DND-41 (cell line): ENCODE measurements around the gene ASTN1.

Experiments
- ATAC-seq: fragments of 200-7000 bp; cut with Tn5 transposase; 3 replicates; pipeline ENCODE4 v1.9.1; 2021; ENCODE audit warnings: low read depth; ENCODE audit not compliant: insufficient read depth
- DNase-seq: peaks from one replicate; pipeline ENCODE4 v3.0.0-alpha.2; 2020
- H2AFZ ChIP-seq: 2 replicates; pipeline ENCODE4 v1.6.0; 2012; ENCODE audit warnings: low read depth, low read length
- H3K27ac ChIP-seq: 2 replicates; pipeline ENCODE4 v1.5.1; 2012; ENCODE audit warnings: low read length, inconsistent platforms
- H3K27me3 ChIP-seq: fragments of 200-600 bp; sonication (generic); 2 replicates; pipeline ENCODE4 v1.6.0; 2012; ENCODE audit warnings: low read length, mild to moderate bottlenecking, inconsistent platforms; ENCODE audit not compliant: insufficient read depth, poor library complexity
- H3K36me3 ChIP-seq: 2 replicates; pipeline ENCODE4 v1.5.1; 2012; ENCODE audit warnings: low read length, inconsistent platforms; ENCODE audit not compliant: insufficient read depth
- H3K4me1 ChIP-seq: 2 replicates; pipeline ENCODE4 v1.5.1; 2012; ENCODE audit warnings: mild to moderate bottlenecking, low read length; ENCODE audit not compliant: insufficient read depth
- H3K4me2 ChIP-seq: 2 replicates; pipeline ENCODE4 v1.6.0; 2012; ENCODE audit warnings: mild to moderate bottlenecking, moderate library complexity, low read length, inconsistent platforms; ENCODE audit not compliant: insufficient read depth
- H3K4me3 ChIP-seq, 2 experiments: fragments of 200-600 bp in 1 of 2; shearing (Covaris generic) in 1 of 2; 2 replicates each; pipeline ENCODE4 v1.5.1; 2012 to 2016; ENCODE audit warnings: inconsistent platforms in 2 of 2, low read length in 2 of 2, mild to moderate bottlenecking in 2 of 2, low read depth in 1 of 2, moderate library complexity in 1 of 2
- H3K79me2 ChIP-seq: 2 replicates; pipeline ENCODE4 v1.6.0; 2012; ENCODE audit warnings: low read length, inconsistent platforms; ENCODE audit not compliant: insufficient read depth
- H3K9ac ChIP-seq: 2 replicates; pipeline ENCODE4 v1.6.0; 2012; ENCODE audit warnings: low read depth, mild to moderate bottlenecking, inconsistent platforms, low read length, moderate library complexity
- H3K9me3 ChIP-seq: 2 replicates; pipeline ENCODE4 v1.5.1; 2012; ENCODE audit warnings: low read length, moderate library complexity, mild to moderate bottlenecking, inconsistent platforms; ENCODE audit not compliant: insufficient read depth, severe bottlenecking
- H4K20me1 ChIP-seq: 2 replicates; pipeline ENCODE4 v1.6.0; 2012; ENCODE audit warnings: low read length; ENCODE audit not compliant: insufficient read depth
- EZH2 ChIP-seq: IDR thresholded peaks from 3 replicates; pipeline ENCODE4 v1.6.1; 2012; ENCODE audit warnings: borderline replicate concordance, low read depth, mild to moderate bottlenecking, moderate library complexity, low read length, inconsistent platforms; ENCODE audit not compliant: severe bottlenecking
- TF ChIP-seq, protein P1 (sequence below): IDR thresholded peaks from 2 replicates; pipeline ENCODE4 v1.5.1; 2012; ENCODE audit warnings: borderline replicate concordance, low read length, moderate library complexity, mild to moderate bottlenecking; ENCODE audit not compliant: poor library complexity, severe bottlenecking; ENCODE audit errors: extremely low read depth

Gene ASTN1

DNA sequence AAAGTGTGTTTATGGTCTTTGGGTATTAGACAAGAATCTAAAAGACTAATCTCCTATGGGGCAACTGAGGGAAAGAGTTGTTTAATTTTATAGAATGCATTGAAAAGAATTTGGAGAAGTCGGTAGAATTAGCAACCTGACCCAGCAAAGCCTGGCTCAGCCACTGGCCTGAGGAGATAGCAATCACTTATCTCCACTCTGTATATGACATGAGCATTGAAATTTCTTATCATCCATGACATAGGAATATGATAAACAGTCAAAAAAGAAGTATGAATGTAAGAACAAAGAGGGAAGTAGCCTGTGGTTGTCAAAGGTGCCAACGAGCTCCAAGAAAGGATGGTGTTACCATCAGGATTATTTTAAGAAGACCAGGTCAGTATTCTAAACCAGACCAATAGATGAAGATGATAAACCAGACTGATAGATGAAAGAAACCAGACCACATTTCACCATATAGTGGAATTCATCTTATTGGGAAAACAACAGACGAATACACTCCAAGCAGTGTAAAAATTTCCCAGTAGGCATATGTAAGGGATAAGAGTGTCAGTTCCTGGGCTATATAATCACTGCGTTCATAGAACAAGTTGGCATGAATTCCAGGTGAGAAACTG is 35.7 kb downstream of the ASTN1 start:
- Histone ChIP-seq H3K79me2 (no peaks in the 10 kb centered on the region), H3K9ac (no peak overlapping the region), H2AFZ (no peak overlapping the region), H3K4me2 (no peak overlapping the region), H3K27ac (no peak overlapping the region), H3K36me3 (no peaks in the 10 kb centered on the region), H3K4me3 (no peak overlapping the region), H3K27me3 (no peaks in the 10 kb centered on the region), H3K9me3 (no peaks in the 10 kb centered on the region), H4K20me1 (no peaks in the 10 kb centered on the region), H3K4me1 (no peaks in the 10 kb centered on the region)
- DNase-seq, result no peak
- ATAC-seq, result no peak
- no peak for TF ChIP-seq EZH2
- TF ChIP-seq, protein P1, sequence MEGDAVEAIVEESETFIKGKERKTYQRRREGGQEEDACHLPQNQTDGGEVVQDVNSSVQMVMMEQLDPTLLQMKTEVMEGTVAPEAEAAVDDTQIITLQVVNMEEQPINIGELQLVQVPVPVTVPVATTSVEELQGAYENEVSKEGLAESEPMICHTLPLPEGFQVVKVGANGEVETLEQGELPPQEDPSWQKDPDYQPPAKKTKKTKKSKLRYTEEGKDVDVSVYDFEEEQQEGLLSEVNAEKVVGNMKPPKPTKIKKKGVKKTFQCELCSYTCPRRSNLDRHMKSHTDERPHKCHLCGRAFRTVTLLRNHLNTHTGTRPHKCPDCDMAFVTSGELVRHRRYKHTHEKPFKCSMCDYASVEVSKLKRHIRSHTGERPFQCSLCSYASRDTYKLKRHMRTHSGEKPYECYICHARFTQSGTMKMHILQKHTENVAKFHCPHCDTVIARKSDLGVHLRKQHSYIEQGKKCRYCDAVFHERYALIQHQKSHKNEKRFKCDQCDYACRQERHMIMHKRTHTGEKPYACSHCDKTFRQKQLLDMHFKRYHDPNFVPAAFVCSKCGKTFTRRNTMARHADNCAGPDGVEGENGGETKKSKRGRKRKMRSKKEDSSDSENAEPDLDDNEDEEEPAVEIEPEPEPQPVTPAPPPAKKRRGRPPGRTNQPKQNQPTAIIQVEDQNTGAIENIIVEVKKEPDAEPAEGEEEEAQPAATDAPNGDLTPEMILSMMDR, result no peak

DNA sequence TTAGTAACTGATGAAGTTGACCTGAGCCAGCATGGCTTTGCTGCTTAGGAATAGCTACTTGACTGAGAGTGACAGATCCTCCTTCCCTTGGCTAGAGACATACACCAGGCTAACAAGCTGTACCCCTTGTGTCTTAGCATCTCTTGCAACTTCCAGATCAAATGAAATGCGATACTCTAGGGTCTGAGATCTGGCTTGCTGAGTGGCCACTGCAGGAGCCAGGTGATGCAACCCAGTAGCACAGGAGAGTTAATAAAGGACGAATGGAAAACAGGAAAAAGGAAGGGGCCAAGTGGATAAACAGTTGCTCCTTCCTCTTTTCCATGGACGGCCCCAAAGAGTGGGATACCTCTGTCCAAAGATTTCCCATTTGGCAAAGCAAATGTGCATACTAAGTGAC is 38.2 kb downstream of the ASTN1 start:
- no peak overlapping the region for H3K4me2 ChIP-seq
- no peak for ATAC-seq
- no peaks in the 10 kb centered on the region for H3K27me3 ChIP-seq

DNA sequence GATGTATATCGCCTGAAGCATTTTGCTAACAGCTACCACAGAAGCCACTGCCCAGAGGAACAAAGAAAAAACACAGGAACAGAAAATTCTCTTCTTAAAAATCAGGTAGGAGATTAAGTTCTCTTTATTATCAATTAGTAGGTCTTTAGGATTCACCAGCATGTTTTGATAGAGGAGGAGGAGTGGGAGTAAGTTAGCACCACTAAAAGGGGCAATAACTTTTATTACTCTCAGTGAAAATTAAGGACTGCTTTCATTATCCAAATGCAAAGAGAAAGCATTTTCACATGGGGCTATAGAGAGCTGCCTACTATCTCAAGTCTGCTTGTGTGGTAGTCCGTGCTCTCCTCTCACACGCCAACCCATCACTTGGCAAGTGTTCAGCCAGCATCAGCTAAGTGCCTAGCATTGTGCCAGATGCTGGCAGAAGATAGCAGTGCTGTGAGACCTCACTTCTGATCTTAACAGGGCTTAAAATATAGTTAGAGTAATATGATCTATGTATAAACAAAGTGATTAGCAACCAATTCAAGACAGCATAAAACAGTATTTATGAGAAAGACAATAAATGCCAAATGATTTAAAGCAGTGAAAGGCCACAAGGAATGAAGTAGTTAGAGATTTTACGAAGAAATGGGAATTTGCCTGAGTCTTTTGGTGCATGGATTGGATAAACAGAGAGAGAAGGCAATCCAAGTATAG is 39.8 kb downstream of the ASTN1 start:
- 0 out of 2 replicates have a peak, but pooled peaks cover 2% of the 10 kb centered on the region for H3K4me1 ChIP-seq
- no peaks in the 10 kb centered on the region for H3K79me2 ChIP-seq
- no peaks in the 10 kb centered on the region for H3K9me3 ChIP-seq
- H2AFZ ChIP-seq, result no peak overlapping the region
- H3K27ac ChIP-seq, result no peak overlapping the region
- H4K20me1 ChIP-seq, result no peaks in the 10 kb centered on the region
- TF ChIP-seq EZH2, result no peak
- TF ChIP-seq, protein P1, result no peak
- DNase-seq, result no peak
- ATAC-seq, result no peak
- H3K27me3 ChIP-seq, result no peaks in the 10 kb centered on the region
- H3K4me3 ChIP-seq, result no peak overlapping the region
- H3K4me2 ChIP-seq, result no peak overlapping the region
- no peak overlapping the region for H3K9ac ChIP-seq
- H3K36me3 ChIP-seq, result no peaks in the 10 kb centered on the region

More for the DNA sequence above, 38.2 kb downstream of the ASTN1 start:
- H3K36me3 ChIP-seq, result no peaks in the 10 kb centered on the region
- H4K20me1 ChIP-seq, result no peaks in the 10 kb centered on the region
- 0 out of 2 replicates have a peak, but pooled peaks cover 2% of the 10 kb centered on the region for H3K4me1 ChIP-seq
- no peak overlapping the region for H3K4me3 ChIP-seq
- DNase-seq, result no peak
- H3K27ac ChIP-seq, result no peak overlapping the region
- no peak overlapping the region for H2AFZ ChIP-seq
- H3K79me2 ChIP-seq, result no peaks in the 10 kb centered on the region
- TF ChIP-seq EZH2, result no peak
- TF ChIP-seq, protein P1, result no peak
- no peak overlapping the region for H3K9ac ChIP-seq
- H3K9me3 ChIP-seq, result no peaks in the 10 kb centered on the region
